ENCODE data around the gene ORC5.
"Not testable (repeated sequence)": the region's sequence is repeated elsewhere in the genome, so short reads cannot be mapped to it uniquely, and the experiment has no call there.

Gene ORC5

GRCh38 chr7:104207731-104208420, at the start of gene ORC5:
Gene ORC5, minus strand, starts transcription at chr7:104208013. Its CDS starts 109 bp downstream, at chr7:104207904.
- DNase-seq = peak; percentile 99

- DNase-seq = no peak
Measured at GRCh38 chr7:104255616-104256015, 47.8 kb upstream of the ORC5 start.

- no peak for DNase-seq
Measured at GRCh38 chr7:104255194-104255593, 47.4 kb upstream of the ORC5 start.

- no peak for DNase-seq
Measured at GRCh38 chr7:104254696-104255095, 46.9 kb upstream of the ORC5 start.

- peak; percentile 52 for DNase-seq
Measured at GRCh38 chr7:104252409-104253134, 44.8 kb upstream of the ORC5 start.

GRCh38 chr7:104242638-104243037, 34.8 kb upstream of the ORC5 start:
- DNase-seq = no peak

- no peak for DNase-seq
Measured at GRCh38 chr7:104241538-104242209, 33.9 kb upstream of the ORC5 start.

GRCh38 chr7:104241135-104241534, 33.3 kb upstream of the ORC5 start:
- DNase-seq = no peak

- DNase-seq = no peak
Measured at GRCh38 chr7:104240401-104240800, 32.6 kb upstream of the ORC5 start.

- not testable (repeated sequence) for DNase-seq
Measured at GRCh38 chr7:104234990-104235389, 27.2 kb upstream of the ORC5 start.

- DNase-seq = peak; percentile 92
Measured at GRCh38 chr7:104231054-104232046, 23.5 kb upstream of the ORC5 start.

- DNase-seq = no peak
Measured at GRCh38 chr7:104230606-104231005, 22.8 kb upstream of the ORC5 start.

GRCh38 chr7:104228442-104228841, 20.6 kb upstream of the ORC5 start:
- DNase-seq = no peak

GRCh38 chr7:104225451-104225850, 17.6 kb upstream of the ORC5 start:
- DNase-seq = no peak

- no peak for DNase-seq
Measured at GRCh38 chr7:104217620-104218019, 9.8 kb upstream of the ORC5 start.

GRCh38 chr7:104209063-104209462, 1.2 kb upstream of the ORC5 start:
- DNase-seq = no peak

GRCh38 chr7:104208421-104208780, 588 bp upstream of the ORC5 start:
- no peak for DNase-seq

- DNase-seq = peak; percentile 84
Measured at GRCh38 chr7:104207348-104207730, 474 bp downstream of the ORC5 start.

- DNase-seq = peak; percentile 66
Measured at GRCh38 chr7:104206841-104207240, 972 bp downstream of the ORC5 start.

GRCh38 chr7:104198673-104199278, 9.0 kb downstream of the ORC5 start:
- DNase-seq = no peak

- no peak for DNase-seq
Measured at GRCh38 chr7:104196161-104196560, 11.7 kb downstream of the ORC5 start.

GRCh38 chr7:104192434-104192833, 15.4 kb downstream of the ORC5 start:
- DNase-seq = no peak

Measured in OCI-M1 (cell line).